ENCODE measurements around the gene PLSCR4. TPM values are rescaled to one million over a fixed set of nuclear protein-coding genes. Genes with fewer than 3 reads are reported as not detected.
"Not testable (repeated sequence)": the region's sequence is repeated elsewhere in the genome, so short reads cannot be mapped to it uniquely, and the experiment has no call there.

Gene PLSCR4, protein sequence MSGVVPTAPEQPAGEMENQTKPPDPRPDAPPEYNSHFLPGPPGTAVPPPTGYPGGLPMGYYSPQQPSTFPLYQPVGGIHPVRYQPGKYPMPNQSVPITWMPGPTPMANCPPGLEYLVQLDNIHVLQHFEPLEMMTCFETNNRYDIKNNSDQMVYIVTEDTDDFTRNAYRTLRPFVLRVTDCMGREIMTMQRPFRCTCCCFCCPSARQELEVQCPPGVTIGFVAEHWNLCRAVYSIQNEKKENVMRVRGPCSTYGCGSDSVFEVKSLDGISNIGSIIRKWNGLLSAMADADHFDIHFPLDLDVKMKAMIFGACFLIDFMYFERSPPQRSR
- 2.8 and 3.8 TPM in 2 replicates for total RNA-seq (2012; rRNA removed)
- 3.9 and 4.4 TPM in 2 replicates for polyA plus RNA-seq (2012; rRNA removed)
- 1.9 and 4.5 TPM in 2 replicates for polyA plus RNA-seq (2012; cell fraction: cytosol; rRNA removed)
- 3.1 and 11.8 TPM in 2 replicates for polyA plus RNA-seq (2012; cell fraction: nucleus; rRNA removed; ENCODE audit: low replicate concordance)
- Bru-seq, nascent RNA, result percentile 52 among the genes with signal in this experiment
- percentile 47 among the genes with signal in this experiment for BruChase-seq, experiment 1, labeled RNA remaining after a 6-hour chase
- percentile 61 among the genes with signal in this experiment for BruChase-seq, experiment 2, labeled RNA remaining after a 2-hour chase
- long read RNA-seq, transcript PLSCR4-201 (9 exons, 3,303 nt), result major isoform, 5 of 11 reads
- long read RNA-seq, partial matches to known transcripts, result 1 of 11 reads
- long read RNA-seq, other reads (novel, unspliced or antisense), result 3 of 11 reads

DNA sequence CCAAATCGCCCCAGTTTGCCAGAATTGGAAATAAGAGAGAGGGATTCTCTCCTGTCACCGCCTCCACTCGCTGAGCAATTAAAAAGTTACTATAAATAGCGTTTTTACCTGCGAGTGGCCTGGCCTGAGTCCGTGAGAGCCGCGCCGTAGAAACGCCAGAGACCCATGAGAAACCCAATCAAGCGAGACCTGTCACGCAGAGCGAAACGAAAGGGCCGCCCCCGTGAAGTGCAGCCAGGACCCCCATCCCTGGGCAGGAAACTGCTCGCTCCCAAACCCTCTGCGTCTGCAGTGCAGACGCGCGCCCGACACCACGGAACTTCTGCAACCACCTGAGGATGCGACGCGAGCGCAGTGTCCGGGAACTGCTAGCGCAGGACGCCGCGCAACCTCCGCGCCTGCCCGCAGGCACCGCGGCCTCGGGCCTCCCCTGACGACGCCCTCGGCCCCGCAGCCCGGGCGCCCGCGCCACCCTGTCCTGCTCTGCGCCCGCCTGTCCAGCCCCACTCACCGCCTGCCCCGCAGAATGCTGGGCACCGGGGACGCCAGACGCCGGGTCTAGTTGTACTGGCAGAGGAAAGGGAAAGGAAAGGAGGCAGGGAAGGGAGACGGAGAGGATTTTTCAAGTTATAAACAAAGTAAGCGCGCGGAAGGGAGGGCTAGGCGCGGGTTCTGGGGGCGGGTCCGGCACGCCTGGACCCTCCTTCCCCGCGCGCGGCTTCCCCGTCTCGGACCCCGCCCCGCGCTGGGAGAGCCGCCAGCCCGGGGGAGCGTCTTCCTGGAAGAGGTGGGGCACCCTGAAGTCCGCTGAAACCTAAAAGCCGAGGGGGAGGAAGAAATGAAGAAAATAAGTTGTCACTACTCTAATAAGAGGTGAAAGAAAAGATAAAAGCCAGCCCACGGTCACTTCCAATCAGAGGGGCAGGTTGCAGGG, at the start of gene PLSCR4:
Gene PLSCR4 (minus strand): TSS at position 657 of the 934 bp plus-strand sequence. CDS start 29,034 bp downstream, outside the sequence.
- H3K79me1 ChIP-seq (ENCODE audit: low read depth in 1 of 2, low read length in 2 of 2), result no peaks in the 10 kb centered on the region; a peak in 1 of 4 replicates

DNA sequence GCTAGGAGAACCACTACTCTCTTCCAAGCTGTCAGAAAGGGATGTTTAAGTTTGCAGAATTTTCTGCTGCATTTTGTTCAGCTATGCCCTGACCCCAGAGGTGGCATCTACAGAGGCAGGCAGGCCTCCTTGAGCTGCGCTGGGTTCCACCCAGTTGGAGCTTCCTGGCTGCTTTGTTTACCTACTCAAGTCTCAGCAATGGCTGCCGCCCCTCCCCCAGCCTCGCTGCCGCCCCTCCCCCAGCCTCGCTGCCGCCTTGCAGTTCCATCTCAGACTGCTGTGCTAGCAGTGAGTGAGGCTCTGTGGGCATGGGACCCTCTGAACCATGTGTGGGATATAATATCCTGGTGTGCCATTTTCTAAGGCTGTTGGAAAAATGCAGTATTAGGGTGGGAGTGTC, 42.5 kb upstream of the PLSCR4 start:
- BruUV-seq (replicated peaks); H3K4me2 ChIP-seq (ENCODE audit: low read depth, low read length); H3K27ac ChIP-seq (ENCODE audit: insufficient read depth, low read length); H2AFZ ChIP-seq (replicated peaks; ENCODE audit: low read length, poor library complexity); H4K91ac ChIP-seq (ENCODE audit: insufficient read depth, low read depth, low read length); H2BK20ac ChIP-seq (ENCODE audit: low read depth, low read length); H2AK9ac ChIP-seq (replicated peaks; ENCODE audit: low read depth, low read length, poor library complexity); H3K9me3 ChIP-seq (ENCODE audit: control insufficient read depth, insufficient read depth, low read length); H3K4ac ChIP-seq (ENCODE audit: low read depth, low read length); H4K5ac ChIP-seq (ENCODE audit: low read depth, low read length); H3K14ac ChIP-seq (replicated peaks; ENCODE audit: low read depth, low read length); H3K18ac ChIP-seq (ENCODE audit: low read depth, low read length); H3K23ac ChIP-seq (ENCODE audit: low read depth, low read length); DNase-seq; H2BK120ac ChIP-seq (ENCODE audit: low read depth, low read length); POLR2A ChIA-PET (ENCODE audit: unreplicated experiment); H3K9ac ChIP-seq (ENCODE audit: low read depth, low read length); in situ Hi-C loops (cut with MboI; ENCODE audit: low sequenced_read_pairs); H3K4me3 ChIP-seq (ENCODE audit: insufficient read depth, low read depth, low read length); H2AK5ac ChIP-seq (ENCODE audit: low read depth, low read length); H3K56ac ChIP-seq (ENCODE audit: extremely low read depth, insufficient read depth, low read length); CTCF ChIA-PET; dilution Hi-C loops (cut with HindIII; ENCODE audit: low sequenced_read_pairs, unreplicated experiment); H2BK5ac ChIP-seq (ENCODE audit: low read depth, low read length, poor library complexity, severe bottlenecking); H3K79me1 ChIP-seq (ENCODE audit: low read depth in 1 of 2, low read length in 2 of 2); H3K4me1 ChIP-seq (ENCODE audit: control insufficient read depth, insufficient read depth, low read length); H3K9me1 ChIP-seq (ENCODE audit: insufficient read depth, low read length); intact Hi-C loops (cut with micrococcal nuclease); H3K27me3 ChIP-seq (ENCODE audit: control insufficient read depth, insufficient read depth, low read length); H4K20me1 ChIP-seq (ENCODE audit: insufficient read depth, low read length); H4K8ac ChIP-seq (ENCODE audit: low read depth in 2 of 2, low read length in 2 of 2); H2BK15ac ChIP-seq (ENCODE audit: low read depth, low read length); ATAC-seq (ENCODE audit: low read depth); H3K36me3 ChIP-seq (ENCODE audit: control insufficient read depth, insufficient read depth, low read length): not testable (repeated sequence)
- WGBS, 2 experiments (ENCODE audit: extremely low coverage in 2 of 2, insufficient read length in 1 of 2), result 88% methylated on average over 1 of the region's 6 CpGs; no CpG with 5 or more reads in 1 of the 2 experiments

More for the DNA sequence above, at the start of gene PLSCR4:
- Histone ChIP-seq H3K18ac (ENCODE audit: low read depth, low read length) (peak within 1 kb of the TSS; percentile 45; the same call in 1 of the 2 replicates), H4K8ac (ENCODE audit: low read depth in 2 of 2, low read length in 2 of 2) (peak within 1 kb of the TSS in 1 of 2 experiments; percentile 69; a peak in 1 of 4 replicates), H2BK15ac (ENCODE audit: low read depth, low read length) (no peak within 1 kb of the TSS), H3K4me2 (ENCODE audit: low read depth, low read length) (peak within 1 kb of the TSS; percentile 70), H3K27ac (ENCODE audit: insufficient read depth, low read length) (peak within 1 kb of the TSS; percentile 58), H3K4ac (ENCODE audit: low read depth, low read length) (peak within 1 kb of the TSS; percentile 77), H2BK20ac (ENCODE audit: low read depth, low read length) (no peak within 1 kb of the TSS), H3K23ac (ENCODE audit: low read depth, low read length) (no peak within 1 kb of the TSS), H2AK5ac (ENCODE audit: low read depth, low read length) (no peak within 1 kb of the TSS), H4K5ac (ENCODE audit: low read depth, low read length) (peak within 1 kb of the TSS; percentile 35; the same call in 1 of the 2 replicates), H3K4me1 (ENCODE audit: control insufficient read depth, insufficient read depth, low read length) (no peaks in the 10 kb centered on the region; the same call in 1 of the 2 replicates), H3K9me1 (ENCODE audit: insufficient read depth, low read length) (no peaks in the 10 kb centered on the region), H2AFZ (replicated peaks; ENCODE audit: low read length, poor library complexity) (peak within 1 kb of the TSS; percentile 96), H2AK9ac (replicated peaks; ENCODE audit: low read depth, low read length, poor library complexity) (peak within 1 kb of the TSS; percentile 74), H3K36me3 (ENCODE audit: control insufficient read depth, insufficient read depth, low read length) (no peaks in the 10 kb centered on the region), H3K4me3 (ENCODE audit: insufficient read depth, low read depth, low read length) (peak within 1 kb of the TSS; percentile 87), H2BK120ac (ENCODE audit: low read depth, low read length) (peak within 1 kb of the TSS; percentile 84), H3K56ac (ENCODE audit: extremely low read depth, insufficient read depth, low read length) (peak within 1 kb of the TSS; percentile 56; the same call in 1 of the 2 replicates), H2BK5ac (ENCODE audit: low read depth, low read length, poor library complexity, severe bottlenecking) (peak within 1 kb of the TSS; percentile 14), H3K14ac (replicated peaks; ENCODE audit: low read depth, low read length) (peak within 1 kb of the TSS; percentile 1), H4K91ac (ENCODE audit: insufficient read depth, low read depth, low read length) (peak within 1 kb of the TSS; percentile 38; the same call in 1 of the 2 replicates), H3K9me3 (ENCODE audit: control insufficient read depth, insufficient read depth, low read length) (no peaks in the 10 kb centered on the region), H3K27me3 (ENCODE audit: control insufficient read depth, insufficient read depth, low read length) (no peaks in the 10 kb centered on the region), H4K20me1 (ENCODE audit: insufficient read depth, low read length) (no peaks in the 10 kb centered on the region), H3K9ac (ENCODE audit: low read depth, low read length) (peak within 1 kb of the TSS; percentile 64)
- ChIA-PET CTCF (interaction anchor here (0.8 kb wide), 1 partner anchor 13 kb away, joined by 3 read pairs; no protein-coding TSS in a partner anchor), POLR2A (ENCODE audit: unreplicated experiment) (interaction anchor here (0.6 kb wide), 1 partner anchor 133 kb away, joined by 3 read pairs; no protein-coding TSS in a partner anchor)
- BruUV-seq (replicated peaks), result no TSS peak
- 0% methylated on average over 44 of the region's 78 CpGs; no CpG with 5 or more reads in 1 of the 2 experiments for WGBS, 2 experiments (ENCODE audit: extremely low coverage in 2 of 2, insufficient read length in 1 of 2)
- dilution Hi-C loops (cut with HindIII; ENCODE audit: low sequenced_read_pairs, unreplicated experiment) (no loop called here), intact Hi-C loops (cut with micrococcal nuclease) (no loop called here), in situ Hi-C loops (cut with MboI; ENCODE audit: low sequenced_read_pairs) (no loop called here)
- peak; percentile 47 for DNase-seq
- 0 out of 2 replicates have a peak, but pooled peaks have one; percentile 5 for TF ChIP-seq MAZ (IDR thresholded peaks at IDR 0.05; ENCODE audit: borderline replicate concordance, low read depth, low read length)
- TF ChIP-seq BHLHE40 (IDR thresholded peaks at IDR 0.05; ENCODE audit: low read depth, low read length), result no peak
- peak; percentile 94 for ATAC-seq (ENCODE audit: low read depth)
